Activated CD4-positive, alpha-beta T cell treated with anti-CD3 and anti-CD28 coated beads, Interleukin-2, amount 50 U/mL, for 24 hours (primary cell): ENCODE data around the gene ANGPTL2.

ENCODE experiments used
- DNase-seq, 2 donors: peaks; one replicate each; pipeline ENCODE4 v3.0.0-alpha.2; 2020; ENCODE audit warnings: low read depth in 1 of 2, low spot score in 1 of 2

ANGPTL2 gene

DNA sequence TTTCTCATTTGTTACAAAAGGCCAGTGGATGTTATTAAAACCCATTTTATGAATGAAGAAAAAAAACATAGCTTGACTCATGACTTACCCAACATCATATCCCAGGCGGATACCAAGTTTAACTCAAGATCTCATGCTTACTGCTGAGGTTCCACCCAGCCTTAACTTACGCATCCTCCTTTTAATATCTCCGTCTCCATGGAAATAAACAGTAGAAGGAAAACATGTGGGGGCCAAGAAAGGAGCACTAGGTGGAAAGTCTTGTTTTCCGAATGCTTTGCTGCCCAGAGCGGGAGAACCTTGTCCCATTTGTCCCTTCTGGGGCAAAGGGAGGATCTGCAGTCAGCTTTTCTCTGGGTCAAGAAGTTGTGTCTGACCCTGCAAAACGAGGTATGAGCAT is 44.1 kb downstream of the ANGPTL2 start:
- DNase-seq, result no peak

- DNase-seq, result no peak
Observed at GRCh38 chr9:127077644-127077946, 44.8 kb downstream of the ANGPTL2 start.

DNA sequence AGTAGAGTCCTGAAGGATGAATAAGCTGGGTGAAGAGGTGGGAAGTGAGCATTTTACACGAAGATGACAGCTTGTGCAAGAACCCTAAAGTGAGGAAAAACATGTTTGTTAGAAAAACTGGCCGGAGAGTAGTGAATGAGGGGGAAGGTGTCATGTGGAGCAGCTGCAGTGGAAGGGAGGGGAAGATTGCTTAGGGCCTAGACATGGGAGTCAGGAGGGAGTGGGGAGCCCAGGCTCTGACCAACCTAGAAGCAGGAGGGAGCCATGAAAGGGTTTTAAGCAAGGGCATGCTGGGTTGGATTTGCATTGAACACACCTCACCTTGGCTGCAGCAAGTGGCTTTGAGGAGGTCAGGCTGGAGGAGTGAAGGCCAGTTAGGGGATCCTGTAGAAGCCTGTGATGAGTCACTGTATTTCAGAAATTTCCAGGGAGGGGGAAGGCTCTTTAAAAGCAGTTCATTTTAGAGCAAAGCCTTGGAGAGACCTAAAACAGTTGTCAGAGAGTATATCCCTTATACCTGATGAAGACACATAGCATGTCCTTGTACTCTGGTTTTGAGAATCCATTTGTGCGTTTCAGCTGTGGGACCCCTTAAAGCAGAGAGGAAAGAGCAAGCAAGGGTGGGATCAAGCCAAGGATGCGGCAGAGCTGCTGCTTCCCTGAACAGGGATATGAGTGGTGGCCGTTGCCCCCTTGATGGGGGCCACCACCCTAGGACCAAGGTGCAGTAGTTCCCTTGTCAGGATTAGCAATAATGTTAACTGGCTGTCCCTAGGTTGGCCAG is 45.4 kb downstream of the ANGPTL2 start:
- DNase-seq, result no peak

- DNase-seq, result no peak
Observed at GRCh38 chr9:127075624-127076372, 46.6 kb downstream of the ANGPTL2 start.

- DNase-seq, result no peak
Observed at GRCh38 chr9:127074561-127075548, 47.6 kb downstream of the ANGPTL2 start.

GRCh38 chr9:127067603-127068220 is 54.7 kb downstream of the ANGPTL2 start:
- DNase-seq, result no peak

- DNase-seq, result no peak
Observed at GRCh38 chr9:127066851-127067136, 55.6 kb downstream of the ANGPTL2 start.

- no peak for DNase-seq
Observed at GRCh38 chr9:127066060-127066850, 56.2 kb downstream of the ANGPTL2 start.

DNA sequence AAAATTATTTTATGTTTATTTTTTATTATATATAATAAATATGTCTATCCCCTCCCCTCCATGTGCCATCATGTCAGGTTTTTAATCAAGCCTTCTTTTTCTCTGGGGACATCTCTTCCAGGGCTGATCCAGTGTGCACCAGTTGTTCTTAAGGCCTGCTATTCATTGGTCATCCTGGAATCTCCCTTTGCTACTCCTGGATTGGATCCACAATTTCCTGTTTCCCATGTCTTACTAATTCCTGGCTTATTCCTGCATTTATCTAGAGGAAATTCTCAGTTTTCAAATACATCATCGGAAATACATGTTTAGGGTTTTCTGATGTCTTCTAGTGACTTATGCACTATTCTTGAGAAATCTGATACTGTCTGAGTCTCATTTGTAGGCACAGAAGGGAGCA is 56.8 kb downstream of the ANGPTL2 start:
- DNase-seq, result no peak

GRCh38 chr9:127064335-127064734 is 58.1 kb downstream of the ANGPTL2 start:
- no peak for DNase-seq

- no peak for DNase-seq
Observed at GRCh38 chr9:127061411-127061810, 61.0 kb downstream of the ANGPTL2 start.

DNA sequence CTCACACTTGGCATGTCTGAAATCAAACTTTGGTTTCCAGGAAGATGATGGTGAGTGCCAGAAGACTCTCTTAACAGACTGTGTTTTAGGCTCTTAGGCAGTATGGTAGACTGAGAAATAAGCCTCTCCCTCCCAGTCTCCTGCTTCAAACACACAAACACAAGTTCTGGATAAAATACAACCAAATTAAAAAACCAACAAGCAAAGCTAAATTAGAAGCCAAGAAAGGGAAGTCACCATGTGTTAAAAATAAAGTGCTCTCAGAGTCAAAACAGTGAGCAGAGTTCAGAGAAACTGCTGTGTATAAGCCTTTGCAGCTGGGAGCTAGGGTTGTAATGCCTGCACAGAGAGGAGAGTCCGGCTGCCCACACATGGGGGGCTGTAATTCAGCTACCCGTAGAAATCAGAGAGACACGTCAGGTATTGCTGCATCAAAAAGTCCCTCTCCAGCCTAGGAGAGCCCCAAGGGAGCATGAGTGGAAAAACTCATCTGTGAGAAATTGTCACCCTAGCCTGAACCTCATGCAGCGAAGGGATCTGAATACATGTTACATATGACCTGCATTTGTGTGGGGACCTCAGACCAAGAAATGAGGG is 62.6 kb downstream of the ANGPTL2 start:
- DNase-seq, result no peak

- DNase-seq, result no peak
Observed at GRCh38 chr9:127059030-127059429, 63.4 kb downstream of the ANGPTL2 start.

DNA sequence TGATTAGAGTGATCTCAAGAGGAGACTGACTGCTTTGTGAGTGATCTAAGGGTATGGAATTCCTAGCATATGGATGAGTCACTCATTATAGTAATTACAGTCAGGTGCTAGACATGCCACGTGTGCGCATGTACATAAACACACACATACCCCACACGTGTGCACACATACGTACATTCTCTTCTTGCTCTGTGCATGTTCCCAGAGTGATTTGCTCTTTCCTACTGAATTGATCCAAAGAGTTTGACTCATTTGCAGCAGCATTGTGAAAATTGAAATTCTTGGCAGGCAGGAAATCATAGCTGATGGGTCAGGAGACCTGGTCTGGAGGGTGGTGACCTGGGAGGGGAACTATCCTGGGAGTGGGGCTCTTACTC is 63.8 kb downstream of the ANGPTL2 start:
- no peak for DNase-seq

- no peak for DNase-seq
Observed at GRCh38 chr9:127058011-127058644, 64.3 kb downstream of the ANGPTL2 start.

- DNase-seq, result no peak
Observed at GRCh38 chr9:127056446-127056845, 66.0 kb downstream of the ANGPTL2 start.

GRCh38 chr9:127055745-127056402 is 66.6 kb downstream of the ANGPTL2 start:
- DNase-seq, result no peak

DNA sequence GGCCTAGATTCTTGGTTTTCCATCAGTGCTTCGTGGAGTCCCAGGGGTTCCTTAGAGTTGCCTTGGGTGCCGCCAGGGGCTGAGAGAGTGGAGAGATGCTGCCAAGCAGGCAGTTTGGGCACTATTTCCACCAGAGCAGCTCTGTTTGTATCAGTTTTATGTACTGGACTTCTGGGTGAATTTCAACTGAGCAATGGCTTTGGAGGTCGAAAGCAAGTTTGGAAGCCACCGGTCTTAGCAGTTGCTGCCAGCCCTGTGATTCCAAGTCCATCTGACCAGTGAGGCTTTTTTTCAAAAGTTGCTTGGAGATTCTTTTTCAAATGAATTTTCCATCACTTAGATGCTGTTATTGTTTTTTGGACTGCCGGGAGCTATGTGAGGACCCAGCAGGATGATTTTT is 68.5 kb downstream of the ANGPTL2 start:
- DNase-seq, result no peak
